ENCODE data around the gene RASA4B. TPM values are rescaled to one million over a fixed set of nuclear protein-coding genes. Genes with fewer than 3 reads are reported as not detected.
"Not testable (repeated sequence)": the region's sequence is repeated elsewhere in the genome, so short reads cannot be mapped to it uniquely, and the experiment has no call there.

Gene RASA4B
- total RNA-seq, 1 experiment from 2014 or later = not detected

GRCh38 chr7:102511860-102512522 is 5.6 kb downstream of the RASA4B start:
- DNase-seq (ENCODE audit: low read depth) = not testable (repeated sequence)

- DNase-seq (ENCODE audit: low read depth) = not testable (repeated sequence)
Measured at GRCh38 chr7:102510575-102510974, 7.0 kb downstream of the RASA4B start.

DNA sequence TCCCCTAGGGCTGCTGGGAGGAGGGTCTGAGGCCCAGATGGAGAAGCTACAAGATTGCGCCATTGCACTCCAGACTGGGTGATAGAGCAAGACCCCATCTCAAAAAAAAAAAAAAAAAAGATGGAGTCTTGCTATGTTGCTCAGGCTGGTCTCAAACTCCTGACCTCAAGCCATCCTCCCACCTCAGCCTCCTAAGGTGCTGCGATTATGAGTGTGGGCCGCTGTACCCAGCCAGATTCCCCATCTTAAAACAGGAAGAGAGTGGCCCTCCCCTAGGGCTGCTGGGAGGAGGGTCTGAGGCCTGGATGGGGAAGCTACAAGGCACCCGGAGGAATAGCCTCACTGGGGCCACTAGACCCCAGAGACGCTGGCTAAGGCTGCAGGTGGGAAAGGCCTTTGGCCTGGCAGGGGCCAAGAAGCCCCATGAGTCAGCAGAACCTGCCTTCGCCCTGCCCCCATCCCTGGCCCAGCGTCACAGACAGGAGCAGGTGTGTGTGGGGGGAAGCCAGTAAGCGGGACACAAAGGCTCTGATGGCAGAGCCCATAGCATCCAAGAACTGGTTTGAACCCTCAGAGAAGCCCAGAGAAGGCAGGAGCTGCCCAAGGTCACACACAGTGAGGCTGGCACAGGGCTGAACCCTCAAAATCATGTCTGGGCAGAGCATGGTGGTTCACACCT is 10.0 kb downstream of the RASA4B start:
- DNase-seq (ENCODE audit: low read depth) = not testable (repeated sequence)

DNA sequence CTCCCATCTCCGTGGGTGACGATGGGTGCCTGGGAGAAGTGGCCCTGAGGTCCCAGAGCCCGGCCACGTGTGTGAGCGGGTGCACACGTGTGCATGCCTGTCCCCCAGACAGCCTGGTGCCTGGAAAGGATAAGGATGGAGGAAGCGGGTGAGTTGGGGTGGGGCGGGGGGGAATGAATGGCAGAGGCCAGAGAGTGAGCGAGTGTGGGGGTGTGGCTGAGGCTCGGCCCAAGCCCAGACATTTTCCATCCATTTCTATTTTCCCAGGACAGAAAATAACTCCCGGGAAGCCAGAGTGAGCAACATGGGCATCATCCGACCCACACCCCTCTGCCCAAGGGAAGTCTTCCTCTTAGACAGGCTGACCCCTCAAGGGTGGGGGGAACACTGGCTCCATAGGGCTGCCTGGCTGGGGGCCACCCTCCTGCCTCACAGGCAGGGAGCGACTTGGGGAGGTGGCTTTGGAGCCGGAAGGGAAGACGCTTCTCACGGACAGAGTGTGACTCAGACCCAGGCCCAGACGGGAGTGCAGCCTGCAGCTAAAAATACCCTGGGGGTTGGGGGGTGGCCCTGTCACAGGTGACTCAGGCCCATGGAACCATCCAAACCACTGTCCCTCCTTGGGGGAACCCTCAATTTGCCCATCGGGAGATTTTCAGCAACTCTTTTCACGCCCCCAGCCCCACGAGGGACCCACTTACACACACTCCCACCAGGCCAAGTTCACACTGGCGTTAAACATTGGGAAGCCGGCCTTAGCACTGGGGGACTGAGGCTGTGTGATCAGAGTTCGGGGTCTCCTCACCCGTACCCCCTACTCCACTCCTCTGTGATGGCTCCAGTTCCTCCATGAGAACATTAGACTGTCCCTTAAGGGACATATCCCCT is 12.0 kb downstream of the RASA4B start:
- not testable (repeated sequence) for DNase-seq (ENCODE audit: low read depth)

- not testable (repeated sequence) for DNase-seq (ENCODE audit: low read depth)
Measured at GRCh38 chr7:102503141-102503540, 14.4 kb downstream of the RASA4B start.

GRCh38 chr7:102498321-102498720 is 19.3 kb downstream of the RASA4B start:
- not testable (repeated sequence) for DNase-seq (ENCODE audit: low read depth)

GRCh38 chr7:102497308-102497707 is 20.3 kb downstream of the RASA4B start:
- DNase-seq (ENCODE audit: low read depth) = not testable (repeated sequence)

DNA sequence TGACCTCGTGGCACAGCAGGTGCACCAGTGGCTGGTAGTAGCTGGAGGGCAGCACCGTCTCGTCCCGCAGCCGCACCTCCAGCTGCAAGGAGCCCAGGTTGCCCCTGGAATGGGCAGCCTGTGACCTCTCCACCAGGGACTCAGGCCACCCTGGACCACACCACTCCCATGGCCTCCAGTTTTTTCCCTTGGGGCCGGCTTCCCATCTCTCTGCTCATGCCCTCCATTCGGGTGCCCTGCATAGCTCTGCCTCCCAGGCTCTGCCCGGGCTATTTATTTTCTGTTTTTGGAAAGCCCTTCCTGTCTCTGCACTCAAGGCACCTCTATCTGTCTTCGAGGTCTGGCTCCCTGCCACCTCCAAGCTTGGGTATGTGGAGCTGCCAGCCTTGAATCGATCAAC is 20.7 kb downstream of the RASA4B start:
- DNase-seq (ENCODE audit: low read depth) = not testable (repeated sequence)

DNA sequence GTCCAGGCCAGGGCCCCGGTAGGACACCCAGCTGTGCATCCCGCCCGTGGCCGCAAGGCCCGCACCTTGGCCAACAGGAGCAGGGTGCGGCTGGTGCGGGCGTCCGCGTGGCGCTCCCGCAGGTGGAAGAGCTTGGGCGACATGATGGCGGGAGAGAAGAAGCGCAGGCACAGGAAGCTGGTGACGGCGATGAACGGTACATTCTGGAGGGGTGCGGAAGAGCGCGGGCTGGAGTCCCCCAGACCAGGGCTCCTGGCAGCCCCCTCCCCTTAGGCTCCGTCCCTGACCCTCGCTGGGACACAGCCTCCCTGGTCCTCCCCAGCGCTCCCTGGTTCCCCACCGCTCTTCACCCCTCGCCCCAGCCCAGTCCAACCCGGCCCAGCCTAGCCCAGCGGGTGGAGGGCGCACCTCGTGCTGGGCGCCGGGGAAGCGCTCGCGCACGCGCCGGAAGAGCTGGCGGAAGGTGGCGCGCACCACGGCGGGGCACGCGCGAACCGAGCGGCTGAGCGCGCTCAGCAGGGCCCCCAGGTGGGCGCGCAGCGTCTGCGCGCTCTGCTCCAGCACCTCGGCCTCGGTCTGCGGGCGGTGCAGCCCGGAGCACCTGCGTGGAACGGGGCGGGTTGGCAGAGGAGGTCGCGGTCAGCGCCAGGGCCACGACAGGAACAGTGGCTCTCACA is 23.0 kb downstream of the RASA4B start:
- not testable (repeated sequence) for DNase-seq (ENCODE audit: low read depth)

- DNase-seq (ENCODE audit: low read depth) = not testable (repeated sequence)
Measured at GRCh38 chr7:102494026-102494425, 23.6 kb downstream of the RASA4B start.

- DNase-seq (ENCODE audit: low read depth) = not testable (repeated sequence)
Measured at GRCh38 chr7:102493220-102493935, 24.2 kb downstream of the RASA4B start.

GRCh38 chr7:102490529-102491075 is 27.0 kb downstream of the RASA4B start:
- not testable (repeated sequence) for DNase-seq (ENCODE audit: low read depth)

DNA sequence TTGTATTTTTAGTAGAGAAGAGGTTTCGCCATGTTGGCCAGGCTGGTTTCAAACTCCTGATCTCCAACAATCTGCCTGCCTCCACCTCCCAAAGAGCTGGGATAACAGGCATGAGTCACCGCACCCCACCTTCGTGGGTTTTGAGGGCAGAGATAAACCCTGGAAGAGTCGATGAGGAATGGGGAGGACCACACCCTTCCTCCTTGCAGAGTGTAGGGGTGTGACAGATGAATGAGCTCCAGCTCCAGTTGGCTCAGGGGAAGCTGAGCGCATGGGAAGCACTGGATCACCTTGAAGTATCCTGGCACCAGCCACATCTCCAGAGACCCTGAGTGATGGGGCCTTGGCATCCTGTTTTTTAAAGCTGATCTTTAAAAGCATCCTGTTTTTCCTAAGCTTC is 33.3 kb downstream of the RASA4B start:
- DNase-seq (ENCODE audit: low read depth) = not testable (repeated sequence)

DNA sequence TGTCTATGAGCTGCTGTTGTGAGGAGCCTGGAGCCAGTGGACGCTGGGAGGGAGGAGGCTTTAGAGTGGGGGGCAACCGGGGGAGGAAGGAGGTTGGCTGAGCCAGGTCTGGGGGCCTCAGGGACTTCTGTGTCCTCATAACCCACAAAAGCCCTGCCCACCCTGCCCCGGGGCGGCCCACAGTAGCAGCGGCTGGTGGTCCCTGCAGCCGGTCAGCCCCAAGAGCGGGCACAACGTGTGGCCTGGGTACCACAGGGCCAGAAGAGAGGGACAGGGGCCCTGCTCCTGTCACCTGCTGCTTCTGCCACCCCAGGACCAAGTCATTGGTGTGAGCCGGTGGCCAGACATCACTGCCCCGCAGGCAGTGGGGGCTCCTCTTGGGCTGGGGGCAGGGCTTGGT is 35.6 kb downstream of the RASA4B start:
- not testable (repeated sequence) for DNase-seq (ENCODE audit: low read depth)

- not testable (repeated sequence) for DNase-seq (ENCODE audit: low read depth)
Measured at GRCh38 chr7:102479982-102480637, 37.5 kb downstream of the RASA4B start.

GRCh38 chr7:102479209-102479584 is 38.4 kb downstream of the RASA4B start:
- DNase-seq (ENCODE audit: low read depth) = not testable (repeated sequence)

GRCh38 chr7:102478314-102479208 is 39.0 kb downstream of the RASA4B start, which contains the start of gene POLR2J:
Gene POLR2J, minus strand, starts transcription at chr7:102478922. Its CDS starts 62 bp downstream, at chr7:102478860.
- DNase-seq (ENCODE audit: low read depth) = peak; percentile 61

GRCh38 chr7:102474736-102475435 is 42.7 kb downstream of the RASA4B start:
- not testable (repeated sequence) for DNase-seq (ENCODE audit: low read depth)

Data from Daoy (cell line).